Stimulated activated naive CD8-positive, alpha-beta T cell treated with anti-CD3 and anti-CD28 coated beads, Interleukin-15, amount 100 ng/mL, for 72 hours (primary cell): ENCODE results near the gene GRIN2D.
A peak's percentile ranks its signal among the peaks of the same experiment; 100 is the strongest.

Experiments used
- ATAC-seq: fragments of 150-1000 bp; cut with Tn5 transposase; 2 replicates; pipeline ENCODE4 v1.10.0; 2021; ENCODE audit warnings: mild to moderate bottlenecking, moderate library complexity
- DNase-seq, 2 donors: peaks; one replicate each; pipeline ENCODE4 v3.0.0; 2021 to 2022
- H3K27ac Mint-ChIP-seq, 2 donors: one replicate each; pipeline ENCODE4 v1.8.0; 2022; ENCODE audit warnings: mild to moderate bottlenecking in 2 of 2, mixed read lengths in 2 of 2, moderate library complexity in 2 of 2
- H3K27me3 Mint-ChIP-seq: one replicate; pipeline ENCODE4 v1.8.0; 2022; ENCODE audit warnings: mixed read lengths
- H3K4me1 Mint-ChIP-seq: one replicate; pipeline ENCODE4 v1.8.0; 2022; ENCODE audit warnings: mild to moderate bottlenecking, mixed read lengths
- H3K4me3 Mint-ChIP-seq, 2 donors: one replicate each; pipeline ENCODE4 v1.8.0; 2022; ENCODE audit warnings: mild to moderate bottlenecking in 2 of 2, mixed read lengths in 2 of 2, moderate library complexity in 1 of 2
- H3K9me3 Mint-ChIP-seq, 2 donors: one replicate each; pipeline ENCODE4 v1.8.0; 2022; ENCODE audit warnings: mixed read lengths in 2 of 2

Gene GRIN2D

GRCh38 chr19:48433337-48433736, 39.9 kb downstream of the GRIN2D start:
- Mint-ChIP-seq H3K9me3 (no peaks in the 10 kb centered on the region), H3K27me3 (peaks cover 17% of the 10 kb centered on the region), H3K27ac (no peak overlapping the region), H3K4me3 (no peak overlapping the region), H3K4me1 (no peaks in the 10 kb centered on the region)
- ATAC-seq: no peak
- DNase-seq: no peak

DNA sequence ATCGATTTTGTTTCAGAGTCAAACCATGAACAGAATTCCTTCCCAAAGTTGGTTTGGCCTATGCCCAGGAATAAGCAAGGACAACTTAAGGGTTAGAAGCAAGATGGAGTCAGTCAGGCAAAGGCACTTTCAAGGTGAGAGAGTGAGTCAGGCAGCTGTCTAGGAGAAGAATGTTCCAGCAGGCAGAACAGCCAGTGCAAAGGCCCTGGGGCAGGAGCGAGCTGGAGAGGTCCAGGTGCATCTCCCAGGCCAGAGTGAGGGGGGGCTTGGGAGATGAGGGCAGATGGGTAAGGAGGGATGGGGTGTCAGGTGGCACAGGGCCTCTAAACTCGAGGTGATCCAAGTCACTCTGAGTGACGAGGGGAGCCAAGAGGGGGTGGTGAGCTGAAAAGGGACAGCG, 43.1 kb downstream of the GRIN2D start:
- ATAC-seq: no peak
- H3K27me3 Mint-ChIP-seq: peaks cover 27% of the 10 kb centered on the region
- no peaks in the 10 kb centered on the region for H3K9me3 Mint-ChIP-seq
- no peak overlapping the region for H3K27ac Mint-ChIP-seq
- no peak for DNase-seq
- no peak overlapping the region for H3K4me3 Mint-ChIP-seq
- no peaks in the 10 kb centered on the region for H3K4me1 Mint-ChIP-seq

DNA sequence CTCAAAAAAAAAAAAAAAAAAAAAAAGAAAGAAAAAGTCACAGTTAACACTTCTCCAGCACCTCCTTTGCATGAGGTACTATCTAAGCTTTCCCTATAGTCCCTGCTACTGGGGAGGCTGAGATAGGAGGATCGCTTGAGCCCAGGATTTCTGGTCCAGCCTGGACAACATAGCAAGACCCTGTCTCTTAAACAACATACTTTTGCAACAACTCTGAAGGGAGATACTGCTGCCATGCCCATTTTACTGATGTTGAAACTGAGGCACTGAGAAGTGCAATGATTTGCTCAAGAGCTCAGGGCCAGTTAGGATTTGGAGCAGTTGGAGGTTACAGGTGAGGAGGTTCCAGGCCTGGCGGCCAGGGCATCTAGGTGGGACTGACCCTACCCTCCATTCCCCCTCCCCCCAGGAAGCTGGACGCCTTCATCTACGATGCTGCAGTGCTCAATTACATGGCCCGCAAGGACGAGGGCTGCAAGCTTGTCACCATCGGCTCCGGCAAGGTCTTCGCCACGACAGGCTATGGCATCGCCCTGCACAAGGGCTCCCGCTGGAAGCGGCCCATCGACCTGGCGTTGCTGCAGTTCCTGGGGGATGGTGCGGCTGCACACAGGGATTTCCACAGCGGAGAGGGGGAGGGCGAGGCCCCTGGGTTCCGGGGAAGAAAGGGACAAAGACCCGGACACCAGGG, 48.0 kb downstream of the GRIN2D start:
- no peak for DNase-seq
- no peak overlapping the region for H3K27ac Mint-ChIP-seq
- H3K4me1 Mint-ChIP-seq: peaks cover 31% of the 10 kb centered on the region
- ATAC-seq: no peak
- H3K27me3 Mint-ChIP-seq: peaks cover 38% of the 10 kb centered on the region
- no peaks in the 10 kb centered on the region for H3K9me3 Mint-ChIP-seq
- H3K4me3 Mint-ChIP-seq: peak overlapping the region in 1 of 2 donors; percentile 49

GRCh38 chr19:48442116-48443035, 48.9 kb downstream of the GRIN2D start:
- Mint-ChIP-seq H3K9me3 (no peaks in the 10 kb centered on the region), H3K27me3 (peaks cover 33% of the 10 kb centered on the region), H3K27ac (no peak overlapping the region), H3K4me1 (peaks cover 39% of the 10 kb centered on the region), H3K4me3 (peak overlapping the region in 1 of 2 donors; percentile 49)
- DNase-seq: no peak
- ATAC-seq: no peak

- H3K9me3 Mint-ChIP-seq: no peaks in the 10 kb centered on the region
- H3K4me3 Mint-ChIP-seq: no peak overlapping the region
- H3K27me3 Mint-ChIP-seq: peaks cover 33% of the 10 kb centered on the region
- DNase-seq: no peak
- H3K4me1 Mint-ChIP-seq: peaks cover 48% of the 10 kb centered on the region
- no peak overlapping the region for H3K27ac Mint-ChIP-seq
- ATAC-seq: no peak
Observed at GRCh38 chr19:48443256-48443655, 49.8 kb downstream of the GRIN2D start.
